C4-2B (cell line): ENCODE results near the gene SHOX.

Experiments used
- H3K27ac ChIP-seq: fragments of 450-650 bp; 2 replicates; pipeline ENCODE4 v1.5.1; 2017
- ZFX ChIP-seq: fragments of 450-650 bp; IDR thresholded peaks from 2 replicates; pipeline ENCODE4 v1.6.1; 2017
- TF ChIP-seq, protein P1 (sequence below): fragments of 450-650 bp; conservative IDR thresholded peaks from 2 replicates; pipeline ENCODE4 v1.5.1; 2017; ENCODE audit warnings: mild to moderate bottlenecking

SHOX gene

GRCh38 chrX:681989-682388, 51.4 kb downstream of the SHOX start:
- no peak for TF ChIP-seq ZFX
- TF ChIP-seq, protein P1, sequence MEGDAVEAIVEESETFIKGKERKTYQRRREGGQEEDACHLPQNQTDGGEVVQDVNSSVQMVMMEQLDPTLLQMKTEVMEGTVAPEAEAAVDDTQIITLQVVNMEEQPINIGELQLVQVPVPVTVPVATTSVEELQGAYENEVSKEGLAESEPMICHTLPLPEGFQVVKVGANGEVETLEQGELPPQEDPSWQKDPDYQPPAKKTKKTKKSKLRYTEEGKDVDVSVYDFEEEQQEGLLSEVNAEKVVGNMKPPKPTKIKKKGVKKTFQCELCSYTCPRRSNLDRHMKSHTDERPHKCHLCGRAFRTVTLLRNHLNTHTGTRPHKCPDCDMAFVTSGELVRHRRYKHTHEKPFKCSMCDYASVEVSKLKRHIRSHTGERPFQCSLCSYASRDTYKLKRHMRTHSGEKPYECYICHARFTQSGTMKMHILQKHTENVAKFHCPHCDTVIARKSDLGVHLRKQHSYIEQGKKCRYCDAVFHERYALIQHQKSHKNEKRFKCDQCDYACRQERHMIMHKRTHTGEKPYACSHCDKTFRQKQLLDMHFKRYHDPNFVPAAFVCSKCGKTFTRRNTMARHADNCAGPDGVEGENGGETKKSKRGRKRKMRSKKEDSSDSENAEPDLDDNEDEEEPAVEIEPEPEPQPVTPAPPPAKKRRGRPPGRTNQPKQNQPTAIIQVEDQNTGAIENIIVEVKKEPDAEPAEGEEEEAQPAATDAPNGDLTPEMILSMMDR, result no peak
- no peak overlapping the region for H3K27ac ChIP-seq

DNA sequence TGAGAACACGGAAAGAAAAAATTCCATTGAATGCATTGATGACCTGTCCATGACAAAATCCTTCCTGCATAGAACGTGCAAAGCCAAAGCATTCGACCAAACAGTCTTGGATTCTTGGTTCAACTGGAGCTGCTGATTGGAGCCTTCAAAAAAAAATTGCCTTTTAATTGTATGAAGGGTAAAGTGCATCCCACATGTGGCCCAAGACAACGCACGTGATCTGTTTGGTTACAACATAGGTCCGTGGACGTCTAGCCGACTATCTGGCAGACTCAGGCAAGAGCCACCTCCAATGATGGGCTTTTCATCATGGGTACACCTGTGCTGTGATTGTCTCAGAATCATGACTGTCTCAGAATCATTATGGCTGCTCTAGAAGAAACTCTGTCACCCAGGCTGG, 52.3 kb downstream of the SHOX start:
- TF ChIP-seq, protein P1, result no peak
- no peak for TF ChIP-seq ZFX
- H3K27ac ChIP-seq, result no peak overlapping the region

DNA sequence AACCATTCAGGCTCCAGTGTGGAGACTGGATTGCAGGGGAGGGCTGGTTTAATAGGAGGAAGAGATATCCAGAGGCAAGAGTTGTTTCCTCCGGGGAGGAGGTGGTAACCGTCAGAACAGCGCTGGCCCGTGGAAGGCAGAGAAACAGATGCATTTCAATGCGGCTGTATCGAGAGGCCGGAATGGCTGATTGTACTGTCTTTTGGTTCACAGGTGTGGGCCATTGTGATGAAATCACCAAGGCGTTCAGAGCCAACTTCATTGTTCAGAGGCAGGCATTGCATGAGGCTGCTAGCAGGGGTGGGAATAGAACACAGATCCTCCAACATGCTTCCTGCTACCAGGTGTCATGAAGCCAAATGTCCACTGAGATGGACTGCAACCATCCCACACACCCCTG, 53.0 kb downstream of the SHOX start:
- TF ChIP-seq ZFX, result no peak
- TF ChIP-seq, protein P1, result no peak
- H3K27ac ChIP-seq, result no peak overlapping the region

- TF ChIP-seq, protein P1, result no peak
- TF ChIP-seq ZFX, result no peak
- H3K27ac ChIP-seq, result no peak overlapping the region
Measured at GRCh38 chrX:685120-686032, 54.8 kb downstream of the SHOX start.

DNA sequence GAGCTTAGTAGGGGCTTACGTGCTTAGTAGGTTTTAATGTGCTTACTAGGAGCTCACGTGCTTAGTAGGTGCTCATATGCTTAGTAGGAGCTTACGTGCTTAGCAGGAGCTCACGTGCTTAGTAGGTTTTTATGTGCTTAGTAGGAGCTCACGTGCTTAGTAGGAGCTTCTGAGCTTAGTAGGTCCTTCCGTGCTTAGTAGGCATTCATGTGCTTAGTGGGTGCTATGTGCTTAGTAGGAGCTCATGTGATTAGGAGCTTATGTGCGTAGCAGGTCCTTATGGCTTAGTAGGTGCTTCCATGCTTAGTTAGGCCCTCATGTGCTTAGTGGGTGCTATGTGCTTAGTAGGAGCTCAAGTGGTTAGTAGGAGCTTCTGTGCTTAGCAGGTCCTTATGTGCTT, 59.4 kb downstream of the SHOX start:
- TF ChIP-seq, protein P1, result no peak
- no peak for TF ChIP-seq ZFX
- no peak overlapping the region for H3K27ac ChIP-seq

DNA sequence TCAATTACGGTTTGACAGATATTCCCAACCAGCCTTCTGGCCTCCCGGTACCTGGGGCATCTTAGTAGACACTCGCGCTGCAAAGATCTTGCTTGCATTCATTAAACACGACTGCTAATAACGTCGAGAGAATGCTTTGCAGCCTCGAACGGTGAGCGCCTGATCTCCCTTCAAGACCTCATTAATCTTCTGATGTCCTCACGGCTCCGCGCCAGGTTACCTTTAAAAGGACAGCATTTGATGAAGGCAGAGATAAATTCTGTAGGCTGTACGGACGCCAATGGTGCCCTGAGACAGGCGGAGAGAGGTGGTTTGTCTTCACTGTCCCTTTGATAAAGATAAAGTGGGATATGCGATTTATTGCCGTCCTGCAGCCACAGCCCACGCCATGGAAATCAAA, 64.2 kb downstream of the SHOX start:
- no peak overlapping the region for H3K27ac ChIP-seq
- no peak for TF ChIP-seq ZFX
- TF ChIP-seq, protein P1, result no peak

DNA sequence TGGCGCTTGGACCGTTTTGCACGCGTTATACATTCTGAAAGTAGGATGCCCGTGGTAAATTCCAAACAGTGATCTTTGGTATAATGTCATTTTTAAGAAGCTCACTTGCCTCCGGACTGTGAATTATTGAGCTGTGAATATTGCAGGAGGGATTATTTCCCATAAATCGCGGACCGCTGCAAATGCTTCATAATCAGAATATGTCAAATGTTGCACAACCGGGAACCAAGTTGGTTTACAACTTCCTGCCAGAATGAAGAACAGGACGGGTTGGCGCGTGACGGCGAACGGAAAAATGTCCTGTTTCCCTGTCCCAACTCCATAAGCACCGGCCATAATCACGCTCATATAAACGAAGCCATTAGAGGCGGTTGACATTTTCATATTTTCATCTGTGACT, 67.6 kb downstream of the SHOX start:
- H3K27ac ChIP-seq, result no peak overlapping the region
- TF ChIP-seq, protein P1, result no peak
- no peak for TF ChIP-seq ZFX
